ENCODE results near the gene CTU2. TPM values are rescaled to one million over a fixed set of nuclear protein-coding genes. Genes with fewer than 3 reads are reported as not detected.

CTU2 gene
- total RNA-seq, 2 experiments from 2014 or later, result 37.1 to 37.8 TPM

GRCh38 chr16:88724855-88725555, 18.7 kb downstream of the CTU2 start:
- ATAC-seq (no peak), DNase-seq (no peak)
- no peak for TF ChIP-seq CTCF (IDR thresholded peaks at IDR 0.05)
- intact Hi-C loops (cut with micrococcal nuclease), result no loop called here
- POLR2A ChIA-PET, result no interaction called here
- Mint-ChIP-seq H3K36me3 (ENCODE audit: low read depth) (peaks cover 16% of the 10 kb centered on the region), H3K27ac (no peak overlapping the region), H3K27me3 (no peaks in the 10 kb centered on the region), H3K9me3 (no peaks in the 10 kb centered on the region), H3K4me1 (ENCODE audit: low read depth) (no peaks in the 10 kb centered on the region), H3K4me3 (no peak overlapping the region)
- CTCF ChIA-PET, result interaction anchor here (2.5 kb wide), 1 partner anchor 12 kb away, joined by 8 read pairs; no protein-coding TSS in a partner anchor

GRCh38 chr16:88725609-88726407, 19.5 kb downstream of the CTU2 start:
- ChIA-PET POLR2A (no interaction called here), CTCF (no interaction called here)
- intact Hi-C loops (cut with micrococcal nuclease), result no loop called here
- Mint-ChIP-seq H3K4me1 (ENCODE audit: low read depth) (no peaks in the 10 kb centered on the region), H3K27ac (no peak overlapping the region), H3K4me3 (no peak overlapping the region), H3K36me3 (ENCODE audit: low read depth) (peaks cover 11% of the 10 kb centered on the region), H3K9me3 (no peaks in the 10 kb centered on the region), H3K27me3 (no peaks in the 10 kb centered on the region)
- ATAC-seq (no peak), DNase-seq (no peak)
- no peak for TF ChIP-seq CTCF (IDR thresholded peaks at IDR 0.05)

- CTCF ChIA-PET, result no interaction called here
- H3K27me3 Mint-ChIP-seq, result no peaks in the 10 kb centered on the region
- no peak overlapping the region for H3K4me3 Mint-ChIP-seq
- intact Hi-C loops (cut with micrococcal nuclease), result no loop called here
- POLR2A ChIA-PET, result no interaction called here
- TF ChIP-seq CTCF (IDR thresholded peaks at IDR 0.05), result no peak
- DNase-seq (no peak), ATAC-seq (no peak)
- peaks cover 16% of the 10 kb centered on the region for H3K36me3 Mint-ChIP-seq (ENCODE audit: low read depth)
- no peaks in the 10 kb centered on the region for H3K4me1 Mint-ChIP-seq (ENCODE audit: low read depth)
- H3K9me3 Mint-ChIP-seq, result no peaks in the 10 kb centered on the region
- H3K27ac Mint-ChIP-seq, result no peak overlapping the region
These were observed 20.1 kb downstream of the CTU2 start for GRCh38 chr16:88726408-88726749.

GRCh38 chr16:88726981-88727380, 20.7 kb downstream of the CTU2 start:
- Mint-ChIP-seq H3K4me1 (ENCODE audit: low read depth) (no peaks in the 10 kb centered on the region), H3K36me3 (ENCODE audit: low read depth) (peaks cover 17% of the 10 kb centered on the region), H3K4me3 (no peak overlapping the region), H3K9me3 (no peaks in the 10 kb centered on the region), H3K27ac (no peak overlapping the region), H3K27me3 (no peaks in the 10 kb centered on the region)
- no peak for DNase-seq
- ChIA-PET POLR2A (no interaction called here), CTCF (no interaction called here)
- TF ChIP-seq CTCF (IDR thresholded peaks at IDR 0.05), result no peak
- no peak for ATAC-seq
- intact Hi-C loops (cut with micrococcal nuclease), result no loop called here

GRCh38 chr16:88727871-88728270, 21.6 kb downstream of the CTU2 start:
- Mint-ChIP-seq H3K36me3 (ENCODE audit: low read depth) (peaks cover 14% of the 10 kb centered on the region), H3K4me3 (no peak overlapping the region), H3K4me1 (ENCODE audit: low read depth) (no peaks in the 10 kb centered on the region), H3K27ac (no peak overlapping the region), H3K9me3 (no peaks in the 10 kb centered on the region), H3K27me3 (no peaks in the 10 kb centered on the region)
- ATAC-seq (no peak), DNase-seq (no peak)
- TF ChIP-seq CTCF (IDR thresholded peaks at IDR 0.05), result no peak
- intact Hi-C loops (cut with micrococcal nuclease), result no loop called here
- POLR2A ChIA-PET, result no interaction called here
- CTCF ChIA-PET, result no interaction called here
